H9 (cell line): ENCODE results near the gene OTX1. TPM values are rescaled to one million over a fixed set of nuclear protein-coding genes. Genes with fewer than 3 reads are reported as not detected.

Experiments used
- DNase-seq: peaks from one replicate; pipeline ENCODE4 v3.0.0-alpha.2; 2017
- H2AFZ ChIP-seq: one replicate; pipeline ENCODE4 v1.6.1; 2013; ENCODE audit warnings: mild to moderate bottlenecking, low read length, control low read depth, moderate library complexity
- H2AK5ac ChIP-seq: 2 replicates; pipeline ENCODE4 v1.6.1; 2013; ENCODE audit warnings: low read length, control low read depth, mixed read lengths; ENCODE audit not compliant: insufficient read length
- H2BK120ac ChIP-seq: one replicate; pipeline ENCODE4 v1.6.1; 2013; ENCODE audit warnings: low read depth, mild to moderate bottlenecking, low read length, control low read depth, inconsistent platforms; ENCODE audit not compliant: poor library complexity, severe bottlenecking
- H2BK12ac ChIP-seq: 2 replicates; pipeline ENCODE4 v1.6.1; 2013; ENCODE audit warnings: low read length, control low read depth, mixed read lengths, low read depth; ENCODE audit not compliant: insufficient read length
- H2BK15ac ChIP-seq: 2 replicates; pipeline ENCODE4 v1.6.1; 2013; ENCODE audit warnings: low read depth, low read length, control low read depth
- H2BK20ac ChIP-seq: one replicate; pipeline ENCODE4 v1.6.1; 2013; ENCODE audit warnings: low read depth, mild to moderate bottlenecking, low read length, control low read depth, inconsistent platforms; ENCODE audit not compliant: poor library complexity, severe bottlenecking
- H2BK5ac ChIP-seq: 2 replicates; pipeline ENCODE4 v1.6.1; 2013; ENCODE audit warnings: low read length, control low read depth, mixed read lengths; ENCODE audit not compliant: insufficient read length
- H3K14ac ChIP-seq: 2 replicates; pipeline ENCODE4 v1.6.1; 2013; ENCODE audit warnings: low read length, control low read depth; ENCODE audit not compliant: insufficient read depth
- H3K18ac ChIP-seq: 2 replicates; pipeline ENCODE4 v1.6.1; 2013; ENCODE audit warnings: low read depth, mild to moderate bottlenecking, mixed read lengths, low read length, control low read depth; ENCODE audit not compliant: insufficient read length
- H3K23ac ChIP-seq: 2 replicates; pipeline ENCODE4 v1.6.1; 2013; ENCODE audit warnings: low read length, control low read depth, mixed read lengths, low read depth; ENCODE audit not compliant: insufficient read length
- H3K23me2 ChIP-seq: 2 replicates; pipeline ENCODE4 v1.6.1; 2013; ENCODE audit warnings: low read depth, mild to moderate bottlenecking, mixed read lengths, low read length, control low read depth; ENCODE audit not compliant: insufficient read length, poor library complexity, severe bottlenecking
- H3K27ac ChIP-seq: 2 replicates; pipeline ENCODE4 v1.5.1; 2013; ENCODE audit warnings: low read length, control low read depth, mixed read lengths, low read depth; ENCODE audit not compliant: insufficient read length
- H3K27me3 ChIP-seq: 2 replicates; pipeline ENCODE4 v1.6.1; 2013; ENCODE audit warnings: low read length, control low read depth, inconsistent platforms; ENCODE audit not compliant: insufficient read depth
- H3K4ac ChIP-seq: 2 replicates; pipeline ENCODE4 v1.6.1; 2013; ENCODE audit warnings: low read depth, mild to moderate bottlenecking, control low read depth, inconsistent platforms, low read length, moderate library complexity
- H3K4me1 ChIP-seq: 2 replicates; pipeline ENCODE4 v1.6.1; 2013; ENCODE audit warnings: low read length, control low read depth, inconsistent platforms; ENCODE audit not compliant: insufficient read depth
- H3K4me2 ChIP-seq: 2 replicates; pipeline ENCODE4 v1.6.1; 2013; ENCODE audit warnings: low read length, control low read depth, mixed read lengths; ENCODE audit not compliant: insufficient read length, insufficient read depth
- H3K56ac ChIP-seq: 2 replicates; pipeline ENCODE4 v1.6.1; 2013; ENCODE audit warnings: low read depth, mild to moderate bottlenecking, mixed read lengths, low read length, control low read depth; ENCODE audit not compliant: insufficient read length
- H3K79me1 ChIP-seq: 2 replicates; pipeline ENCODE4 v1.6.1; 2013; ENCODE audit warnings: low read depth, mild to moderate bottlenecking, moderate library complexity, low read length, control low read depth, inconsistent platforms; ENCODE audit not compliant: insufficient read depth, poor library complexity, severe bottlenecking
- H3K79me2 ChIP-seq: 2 replicates; pipeline ENCODE4 v1.6.1; 2013; ENCODE audit warnings: low read length, control low read depth, inconsistent platforms; ENCODE audit not compliant: insufficient read depth
- H3K9ac ChIP-seq: 2 replicates; pipeline ENCODE4 v1.6.1; 2013; ENCODE audit warnings: low read length, control low read depth, mixed read lengths; ENCODE audit not compliant: insufficient read length; ENCODE audit errors: extremely low read depth
- H3K9me3 ChIP-seq: one replicate; pipeline ENCODE4 v1.6.1; 2013; ENCODE audit warnings: low read depth, low read length, inconsistent platforms; ENCODE audit not compliant: control insufficient read depth
- H3T11ph ChIP-seq: one replicate; pipeline ENCODE4 v1.6.1; 2013; ENCODE audit warnings: mild to moderate bottlenecking, low read length, control low read depth, inconsistent platforms
- H4K20me1 ChIP-seq: one replicate; pipeline ENCODE4 v1.6.1; 2013; ENCODE audit not compliant: control insufficient read depth, insufficient read length, insufficient read depth
- H4K5ac ChIP-seq: 2 replicates; pipeline ENCODE4 v1.6.1; 2013; ENCODE audit warnings: low read depth, mild to moderate bottlenecking, mixed read lengths, low read length, control low read depth; ENCODE audit not compliant: insufficient read length
- H4K8ac ChIP-seq: replicated peaks from 2 replicates; pipeline ENCODE4 v1.6.1; 2013; ENCODE audit warnings: low read length, control low read depth, mixed read lengths, low read depth; ENCODE audit not compliant: insufficient read length
- H4K91ac ChIP-seq: 2 replicates; pipeline ENCODE4 v1.6.1; 2013; ENCODE audit warnings: low read depth, mild to moderate bottlenecking, moderate library complexity, mixed read lengths, low read length, control low read depth; ENCODE audit not compliant: insufficient read length
- H3K27ac Mint-ChIP-seq, 3 experiments: 2 replicates in 2 of 3; 3 replicates in 1 of 3; pipeline ENCODE4 v1.8.0; 2020 to 2021; ENCODE audit warnings: mixed read lengths in 3 of 3, mild to moderate bottlenecking in 1 of 3, moderate library complexity in 1 of 3
- H3K27me3 Mint-ChIP-seq: 2 replicates; pipeline ENCODE4 v1.8.0; 2021; ENCODE audit warnings: low read depth, mild to moderate bottlenecking, moderate library complexity, mixed read lengths
- H3K36me3 Mint-ChIP-seq, 3 experiments: 2 replicates in 2 of 3; 3 replicates in 1 of 3; pipeline ENCODE4 v1.8.0; 2020 to 2021; ENCODE audit warnings: low read depth in 3 of 3, mixed read lengths in 3 of 3; ENCODE audit not compliant: insufficient read depth in 1 of 3
- H3K4me1 Mint-ChIP-seq, 2 experiments: 2 replicates each; pipeline ENCODE4 v1.8.0; 2020; ENCODE audit warnings: mixed read lengths in 2 of 2
- H3K4me3 Mint-ChIP-seq, 2 experiments: 2 replicates in 1 of 2; 3 replicates in 1 of 2; pipeline ENCODE4 v1.8.0; 2020 to 2021; ENCODE audit warnings: mild to moderate bottlenecking in 2 of 2, mixed read lengths in 2 of 2, moderate library complexity in 1 of 2
- H3K9me3 Mint-ChIP-seq, 2 experiments: 2 replicates in 1 of 2; 3 replicates in 1 of 2; pipeline ENCODE4 v1.8.0; 2020; ENCODE audit warnings: mild to moderate bottlenecking in 2 of 2, mixed read lengths in 2 of 2, moderate library complexity in 1 of 2
- CTCF ChIP-seq: fragments of 200-600 bp; sonication (generic); conservative IDR thresholded peaks from 3 replicates; pipeline ENCODE4 v1.8.0; 2021; ENCODE audit warnings: antibody characterized with exemption, mild to moderate bottlenecking
- WGBS: extraction: QIAGEN DNeasy Blood & Tissue Kit; methylation state at CpG from one replicate; pipeline ENCODE4 v1.1.7; 2013; ENCODE audit warnings: missing lambda C conversion rate, low lambda C conversion rate, mixed read lengths; ENCODE audit not compliant: insufficient read length; ENCODE audit errors: extremely low coverage; 5-methylcytosine and 5-hydroxymethylcytosine counted together
- total RNA-seq: library from RNA; stranded (reverse); gene quantifications from 2 replicates; pipeline ENCODE4 v1.2.1, GENCODE V29; 2021

The OTX1 gene
- total RNA-seq, 1 experiment from 2014 or later: 0.13 TPM

- no peak overlapping the region for H3K27ac Mint-ChIP-seq
Observed at GRCh38 chr2:63048367-63049171, 2.1 kb upstream of the OTX1 start.

More at GRCh38 chr2:63048367-63049171, 2.1 kb upstream of the OTX1 start:
- H3K23ac ChIP-seq: no peak overlapping the region
- H3K14ac ChIP-seq: no peak overlapping the region
- H3K27me3 ChIP-seq: peaks cover 41% of the 10 kb centered on the region
- Mint-ChIP-seq H3K4me1 (peaks cover 69 to 77% of the 10 kb centered on the region in 2 experiments), H3K27me3 (peaks cover 92% of the 10 kb centered on the region), H3K4me3 (peak overlapping the region; percentile 59 to 86), H3K9me3 (peaks cover 0 to 2% of the 10 kb centered on the region in 2 experiments; a peak in 3 of 5 replicates), H3K36me3 (no peaks in the 10 kb centered on the region; a peak in 2 of 7 replicates)
- no peak overlapping the region for H3K4ac ChIP-seq
- no peaks in the 10 kb centered on the region for H3K9me3 ChIP-seq
- peak; percentile 74 for DNase-seq
- H3K9ac ChIP-seq: no peak overlapping the region
- no peak overlapping the region for H2AFZ ChIP-seq
- peaks cover 3% of the 10 kb centered on the region; the same call in 1 of the 2 replicates for H3K4me1 ChIP-seq
- H2BK12ac ChIP-seq: no peak overlapping the region
- TF ChIP-seq CTCF: no peak
- H3K23me2 ChIP-seq: peaks cover 59% of the 10 kb centered on the region
- H2BK20ac ChIP-seq: no peak overlapping the region
- H3K79me1 ChIP-seq: no peaks in the 10 kb centered on the region
- H4K5ac ChIP-seq: no peak overlapping the region
- H4K20me1 ChIP-seq: peaks cover 4% of the 10 kb centered on the region
- H3K56ac ChIP-seq: no peak overlapping the region
- peak overlapping the region; percentile 66 for H3K4me2 ChIP-seq
- H2BK5ac ChIP-seq: no peak overlapping the region
- no peak overlapping the region for H2BK120ac ChIP-seq
- H3K18ac ChIP-seq: no peak overlapping the region
- H2BK15ac ChIP-seq: no peak overlapping the region
- H3K27ac ChIP-seq: no peak overlapping the region
- no CpG with 5 or more reads among the region's 61 CpGs for WGBS
- H4K91ac ChIP-seq: no peak overlapping the region
- no peak overlapping the region for H2AK5ac ChIP-seq
- no peak overlapping the region for H4K8ac ChIP-seq
- H3K79me2 ChIP-seq: no peaks in the 10 kb centered on the region
- no peak overlapping the region for H3T11ph ChIP-seq
